Brain microvascular endothelial cell (primary cell): ENCODE measurements around the gene POC1B.

ENCODE experiments used
- DNase-seq: peaks from one replicate; pipeline ENCODE4 v3.0.0-alpha.2; 2020
- H3K27ac ChIP-seq: fragments of 250-450 bp; sonication (Bioruptor Pico); 2 replicates; pipeline ENCODE4 v1.5.1; 2020; ENCODE audit warnings: mild to moderate bottlenecking, moderate library complexity
- H3K27me3 ChIP-seq: fragments of 250-450 bp; sonication (Bioruptor Pico); replicated peaks from 2 replicates; pipeline ENCODE4 v1.5.1; 2020; ENCODE audit warnings: mild to moderate bottlenecking
- H3K36me3 ChIP-seq: fragments of 250-450 bp; sonication (Bioruptor Pico); replicated peaks from 2 replicates; pipeline ENCODE4 v1.5.1; 2020; ENCODE audit warnings: mild to moderate bottlenecking
- H3K4me3 ChIP-seq: 2 replicates; pipeline ENCODE4 v1.5.1; 2011; ENCODE audit warnings: low read depth, mild to moderate bottlenecking, control low read depth, low read length, moderate library complexity
- in situ Hi-C: cut with HindIII; loops from 2 replicates; pipeline ENCODE4 v1.10.0; 2017; ENCODE audit warnings: low sequenced_read_pairs, low pct_ligation_motif_present
- TF ChIP-seq, protein P1 (sequence below): IDR thresholded peaks from 2 replicates; pipeline ENCODE4 v1.5.1; 2011; ENCODE audit warnings: low read depth, mild to moderate bottlenecking, moderate library complexity, low read length, control low read depth, inconsistent platforms; ENCODE audit errors: missing control alignments

Gene POC1B

DNA sequence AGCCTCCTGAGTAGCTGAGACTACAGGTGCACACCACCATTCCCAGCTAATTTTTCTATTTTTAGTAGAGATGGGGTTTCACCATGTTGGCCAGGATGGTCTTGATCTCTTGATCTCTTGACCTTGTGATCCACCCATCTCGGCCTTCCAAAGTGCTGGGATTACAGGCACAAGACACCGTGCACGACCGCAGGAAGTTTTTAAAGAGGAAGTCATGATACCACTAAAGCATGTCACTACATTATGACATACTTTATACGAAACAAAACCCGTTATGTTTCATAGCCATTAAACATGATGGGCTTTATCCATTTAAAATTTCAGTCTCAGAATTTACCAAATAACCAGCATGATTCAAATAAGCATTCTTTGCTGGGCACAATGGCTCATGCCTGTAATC, 89.8 kb downstream of the POC1B start:
- H3K36me3 ChIP-seq: no peaks in the 10 kb centered on the region
- H3K27me3 ChIP-seq: no peaks in the 10 kb centered on the region
- no peak overlapping the region for H3K4me3 ChIP-seq
- DNase-seq: no peak
- H3K27ac ChIP-seq: no peak overlapping the region
- TF ChIP-seq, protein P1, sequence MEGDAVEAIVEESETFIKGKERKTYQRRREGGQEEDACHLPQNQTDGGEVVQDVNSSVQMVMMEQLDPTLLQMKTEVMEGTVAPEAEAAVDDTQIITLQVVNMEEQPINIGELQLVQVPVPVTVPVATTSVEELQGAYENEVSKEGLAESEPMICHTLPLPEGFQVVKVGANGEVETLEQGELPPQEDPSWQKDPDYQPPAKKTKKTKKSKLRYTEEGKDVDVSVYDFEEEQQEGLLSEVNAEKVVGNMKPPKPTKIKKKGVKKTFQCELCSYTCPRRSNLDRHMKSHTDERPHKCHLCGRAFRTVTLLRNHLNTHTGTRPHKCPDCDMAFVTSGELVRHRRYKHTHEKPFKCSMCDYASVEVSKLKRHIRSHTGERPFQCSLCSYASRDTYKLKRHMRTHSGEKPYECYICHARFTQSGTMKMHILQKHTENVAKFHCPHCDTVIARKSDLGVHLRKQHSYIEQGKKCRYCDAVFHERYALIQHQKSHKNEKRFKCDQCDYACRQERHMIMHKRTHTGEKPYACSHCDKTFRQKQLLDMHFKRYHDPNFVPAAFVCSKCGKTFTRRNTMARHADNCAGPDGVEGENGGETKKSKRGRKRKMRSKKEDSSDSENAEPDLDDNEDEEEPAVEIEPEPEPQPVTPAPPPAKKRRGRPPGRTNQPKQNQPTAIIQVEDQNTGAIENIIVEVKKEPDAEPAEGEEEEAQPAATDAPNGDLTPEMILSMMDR: no peak
- in situ Hi-C loops: no loop called here

- no peak overlapping the region for H3K4me3 ChIP-seq
- TF ChIP-seq, protein P1: no peak
- no peak for DNase-seq
- in situ Hi-C loops: no loop called here
- H3K27me3 ChIP-seq: no peaks in the 10 kb centered on the region
- H3K27ac ChIP-seq: no peak overlapping the region
- no peaks in the 10 kb centered on the region for H3K36me3 ChIP-seq
Measured at GRCh38 chr12:89433634-89434033, 92.2 kb downstream of the POC1B start.

DNA sequence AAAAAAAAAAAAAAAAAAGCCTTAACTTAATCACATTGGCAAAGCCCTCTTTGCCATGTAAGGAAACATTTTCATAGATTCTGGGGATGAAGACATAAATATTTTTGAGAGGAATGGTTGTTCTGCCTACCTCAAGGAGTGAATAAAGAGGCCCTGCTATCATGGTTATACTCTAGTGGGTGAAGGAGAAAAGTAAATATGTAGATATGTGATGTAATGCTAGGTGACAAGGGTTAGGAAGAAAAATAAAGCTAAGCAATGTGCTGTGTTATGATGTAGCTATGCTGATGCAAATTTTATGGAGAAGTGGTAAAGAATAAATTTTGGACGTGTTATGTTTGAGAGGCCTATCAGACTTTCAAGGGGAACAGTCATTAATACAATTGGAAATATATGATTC, 93.5 kb downstream of the POC1B start:
- TF ChIP-seq, protein P1: no peak
- Histone ChIP-seq H3K27ac (no peak overlapping the region), H3K27me3 (no peaks in the 10 kb centered on the region), H3K4me3 (no peak overlapping the region), H3K36me3 (no peaks in the 10 kb centered on the region)
- no peak for DNase-seq
- in situ Hi-C loops: no loop called here

DNA sequence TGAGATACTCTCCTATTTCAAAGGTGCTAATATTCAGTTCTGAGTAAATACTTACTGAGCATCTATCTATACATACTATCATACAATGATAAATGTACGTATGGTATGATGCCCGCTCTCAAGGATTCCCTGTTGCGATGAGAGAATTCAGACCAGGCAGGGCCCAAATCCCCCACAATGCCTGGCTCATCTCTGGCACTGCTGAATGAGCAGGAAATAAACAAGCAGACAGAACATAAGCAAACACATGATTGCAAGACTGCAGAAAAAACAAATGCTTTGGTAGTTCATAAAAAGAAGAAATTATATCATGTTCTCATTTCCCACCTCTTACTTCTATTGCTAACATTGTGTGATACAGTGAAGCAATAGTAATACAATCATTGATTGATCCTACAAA, 96.3 kb downstream of the POC1B start:
- Histone ChIP-seq H3K27ac (no peak overlapping the region), H3K36me3 (no peaks in the 10 kb centered on the region), H3K27me3 (no peaks in the 10 kb centered on the region), H3K4me3 (no peak overlapping the region)
- TF ChIP-seq, protein P1: no peak
- no peak for DNase-seq
- in situ Hi-C loops: no loop called here

DNA sequence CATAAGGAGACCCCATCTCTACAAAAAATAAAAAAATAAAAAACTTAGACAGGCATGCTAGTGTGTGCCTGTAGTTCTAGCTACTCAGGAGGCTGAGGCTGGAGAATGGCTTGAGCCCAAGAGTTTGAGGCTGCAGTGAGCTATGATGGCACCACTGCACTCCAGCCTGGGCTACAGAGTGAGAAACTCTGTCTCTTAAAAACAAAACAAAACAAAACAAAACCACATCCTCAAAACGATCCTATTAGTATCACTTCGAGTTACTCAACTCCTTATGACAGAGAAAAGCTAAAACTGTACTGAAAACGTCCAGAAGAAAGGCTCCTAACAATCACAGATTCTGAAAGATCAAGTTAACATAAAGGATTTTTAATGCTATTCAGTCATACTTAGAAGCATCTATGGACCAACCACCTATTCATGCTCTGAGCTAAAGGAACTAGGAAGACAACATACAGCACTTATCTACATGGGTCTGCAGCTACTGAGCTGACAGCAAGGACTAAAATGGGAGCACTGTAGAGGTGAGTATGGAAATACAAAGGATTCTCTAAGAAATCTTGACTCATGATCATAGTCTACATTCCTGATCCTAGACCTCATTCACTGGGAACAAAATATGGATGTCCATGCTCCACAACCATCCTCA, 98.2 kb downstream of the POC1B start:
- no peaks in the 10 kb centered on the region for H3K27me3 ChIP-seq
- no peaks in the 10 kb centered on the region for H3K36me3 ChIP-seq
- no peak overlapping the region for H3K27ac ChIP-seq
- DNase-seq: peak; percentile 7
- in situ Hi-C loops: no loop called here
- TF ChIP-seq, protein P1: no peak
- no peak overlapping the region for H3K4me3 ChIP-seq

- no peak for DNase-seq
- TF ChIP-seq, protein P1: no peak
- Histone ChIP-seq H3K36me3 (no peaks in the 10 kb centered on the region), H3K27me3 (no peaks in the 10 kb centered on the region), H3K4me3 (no peak overlapping the region), H3K27ac (no peak overlapping the region)
- in situ Hi-C loops: no loop called here
Measured at GRCh38 chr12:89424846-89425245, 101.0 kb downstream of the POC1B start.
